ENCODE data around the gene BLNK.
"Not testable (repeated sequence)": the region's sequence is repeated elsewhere in the genome, so short reads cannot be mapped to it uniquely, and the experiment has no call there.

Gene BLNK

GRCh38 chr10:96225119-96225518 lies 46.2 kb downstream of the BLNK start:
- DNase-seq (ENCODE audit: low read depth in 2 of 2), result no peak

DNA sequence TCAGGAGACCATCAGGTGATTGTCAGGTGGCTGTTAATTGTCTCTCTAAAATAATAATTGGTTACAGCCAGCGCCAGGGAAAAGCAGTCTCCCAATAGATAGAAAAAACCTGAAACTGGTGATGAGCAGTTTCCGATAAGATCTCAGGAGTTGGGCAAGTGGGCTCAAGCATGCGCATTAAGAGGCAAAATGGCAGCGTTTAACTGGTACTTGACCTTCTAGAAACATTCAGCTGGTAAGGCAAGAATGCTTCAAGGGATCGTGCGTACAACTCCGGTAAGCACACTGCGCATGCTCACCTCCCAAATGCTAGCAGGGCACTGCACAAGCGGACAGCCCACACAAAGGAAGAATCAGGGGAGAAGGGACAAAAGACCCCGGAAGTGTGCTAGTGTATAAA lies 48.5 kb downstream of the BLNK start:
- no peak for DNase-seq (ENCODE audit: low read depth in 2 of 2)

DNA sequence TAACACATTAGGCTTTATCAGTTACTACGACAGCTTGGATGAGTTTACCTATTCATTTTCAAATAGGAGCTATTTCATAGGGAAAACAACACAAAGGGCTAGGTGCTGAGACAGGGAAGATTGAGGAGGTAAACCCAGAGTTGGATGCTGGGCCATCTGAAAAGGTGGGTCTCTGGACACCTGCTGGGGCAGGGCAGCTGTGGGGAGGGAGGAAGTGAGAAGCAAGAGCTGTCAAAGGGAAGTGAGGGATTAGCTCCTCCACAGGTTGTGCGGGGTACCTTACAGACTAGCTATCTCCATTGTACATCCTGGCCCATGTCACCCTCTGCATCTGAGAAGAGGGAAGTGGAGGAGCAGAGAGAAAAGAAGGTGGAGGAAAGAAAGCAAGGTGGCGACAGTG lies 48.9 kb downstream of the BLNK start:
- no peak for DNase-seq (ENCODE audit: low read depth in 2 of 2)

DNA sequence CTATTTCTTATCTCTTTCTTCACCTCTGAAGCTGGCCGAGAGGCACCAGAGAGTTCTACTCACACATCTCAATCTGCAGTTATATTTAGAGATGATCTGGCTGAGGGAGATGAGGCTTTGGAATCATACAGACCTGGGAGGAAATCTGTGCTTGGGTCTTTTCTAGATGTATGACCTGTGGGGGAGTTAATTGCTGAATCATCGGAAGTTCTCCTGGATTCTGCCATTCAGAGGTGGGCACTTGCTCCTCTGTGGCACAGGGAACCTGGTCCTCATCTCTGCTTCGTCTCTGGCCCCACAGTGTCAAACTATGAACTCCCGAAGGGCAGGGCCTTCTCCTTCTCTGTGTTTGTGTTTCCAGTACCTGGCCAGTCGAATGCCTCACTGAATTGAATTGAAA lies 52.5 kb downstream of the BLNK start:
- DNase-seq (ENCODE audit: low read depth in 2 of 2), result no peak

DNA sequence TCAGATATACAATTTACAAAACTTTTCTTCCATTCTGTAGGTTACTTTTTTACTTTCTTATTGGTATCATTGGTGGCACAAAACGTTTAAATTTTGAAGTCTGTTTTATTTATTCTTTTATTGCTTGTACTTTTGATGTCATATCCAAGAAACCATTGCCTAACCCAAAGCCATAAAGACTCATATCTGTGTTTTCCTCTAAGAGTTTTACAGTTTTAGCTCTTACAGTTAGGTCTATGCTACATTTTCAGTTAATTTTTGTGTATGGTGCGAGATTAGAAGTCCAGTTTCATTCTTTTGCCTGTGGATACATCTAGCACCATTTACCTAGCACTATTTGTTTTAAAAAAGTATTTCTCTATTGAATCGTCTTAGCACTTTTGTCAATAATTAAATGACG lies 53.7 kb downstream of the BLNK start:
- no peak for DNase-seq (ENCODE audit: low read depth in 2 of 2)

- DNase-seq (ENCODE audit: low read depth in 2 of 2), result no peak
Observed at GRCh38 chr10:96216775-96217174, 54.6 kb downstream of the BLNK start.

DNA sequence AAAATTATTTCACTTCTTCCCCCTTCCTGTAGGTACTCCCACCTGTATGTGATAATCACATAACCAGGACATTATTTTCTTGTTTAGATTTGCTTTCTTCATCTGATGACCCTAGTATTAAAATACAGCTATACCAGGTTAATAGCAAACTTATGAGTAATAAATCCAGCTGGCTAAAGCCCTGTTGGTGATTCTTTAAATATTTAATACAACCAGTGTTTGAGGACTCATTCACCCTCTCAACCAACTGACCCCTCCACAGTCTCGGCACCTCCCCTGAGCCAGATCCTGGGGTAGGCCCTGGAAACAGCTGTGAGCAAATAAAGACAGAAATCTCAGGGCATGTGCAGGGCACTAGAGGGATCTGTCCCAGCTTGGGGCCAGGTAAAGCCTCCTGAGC lies 58.5 kb downstream of the BLNK start:
- no peak for DNase-seq (ENCODE audit: low read depth in 2 of 2)

DNA sequence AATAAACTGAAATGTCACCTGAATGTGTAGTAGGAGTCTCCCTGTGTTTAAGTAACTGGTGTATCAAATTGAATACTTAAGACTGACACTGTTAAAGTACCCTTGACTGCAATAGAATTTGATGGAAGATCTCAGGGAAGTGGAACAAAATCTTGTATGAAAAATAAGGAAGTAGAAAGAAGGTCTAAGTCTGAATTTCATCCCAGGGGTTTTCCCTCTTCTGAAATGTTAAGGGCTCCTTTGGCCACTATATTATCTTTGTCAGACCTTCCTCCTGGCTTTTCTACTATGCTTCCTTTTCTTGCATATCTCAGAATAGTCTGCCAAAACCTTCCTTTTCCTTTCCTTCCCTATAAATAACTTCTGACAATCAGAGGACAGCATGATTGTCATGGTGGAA lies 59.6 kb downstream of the BLNK start:
- no peak for DNase-seq (ENCODE audit: low read depth in 2 of 2)

DNA sequence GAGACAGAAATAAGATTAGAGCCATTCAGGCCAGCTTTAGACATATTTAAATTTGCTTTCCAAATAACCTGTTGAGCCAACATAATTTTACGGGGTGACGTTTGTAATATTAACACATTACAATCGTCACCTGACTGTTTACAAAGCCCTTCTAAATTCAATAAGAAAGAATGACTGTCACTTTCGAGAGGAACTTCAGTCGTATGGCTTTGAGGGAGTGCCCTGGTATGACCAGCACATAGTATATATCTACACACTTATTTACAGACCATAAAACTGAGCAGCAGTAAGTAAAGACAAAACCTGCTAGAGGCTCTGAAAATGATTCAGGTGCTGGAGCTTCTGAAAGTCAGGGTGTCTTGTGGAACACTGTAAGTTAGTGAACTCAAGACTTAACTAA lies 62.4 kb downstream of the BLNK start:
- DNase-seq (ENCODE audit: low read depth in 2 of 2), result no peak

DNA sequence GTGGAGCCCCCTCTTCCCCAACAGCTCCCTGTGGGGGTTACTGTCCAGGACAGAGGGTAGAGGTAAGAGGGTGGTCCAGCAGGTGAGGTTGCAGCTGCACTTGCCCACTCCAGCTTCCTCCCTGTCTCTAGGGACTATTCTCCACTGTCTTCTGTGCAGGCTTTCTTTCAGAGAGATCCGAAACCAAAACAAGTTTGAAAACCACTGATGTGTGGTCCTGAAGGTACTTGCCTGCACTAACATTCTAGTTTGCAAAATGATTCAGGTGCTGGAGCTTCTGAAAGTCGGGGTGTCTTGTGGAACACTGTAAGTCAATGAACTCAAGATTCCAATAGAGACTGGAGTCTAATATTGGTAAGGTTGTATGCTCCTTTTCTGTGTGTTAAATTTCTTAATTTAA lies 63.1 kb downstream of the BLNK start:
- no peak for DNase-seq (ENCODE audit: low read depth in 2 of 2)

- no peak for DNase-seq (ENCODE audit: low read depth in 2 of 2)
Observed at GRCh38 chr10:96205580-96205979, 65.8 kb downstream of the BLNK start.

DNA sequence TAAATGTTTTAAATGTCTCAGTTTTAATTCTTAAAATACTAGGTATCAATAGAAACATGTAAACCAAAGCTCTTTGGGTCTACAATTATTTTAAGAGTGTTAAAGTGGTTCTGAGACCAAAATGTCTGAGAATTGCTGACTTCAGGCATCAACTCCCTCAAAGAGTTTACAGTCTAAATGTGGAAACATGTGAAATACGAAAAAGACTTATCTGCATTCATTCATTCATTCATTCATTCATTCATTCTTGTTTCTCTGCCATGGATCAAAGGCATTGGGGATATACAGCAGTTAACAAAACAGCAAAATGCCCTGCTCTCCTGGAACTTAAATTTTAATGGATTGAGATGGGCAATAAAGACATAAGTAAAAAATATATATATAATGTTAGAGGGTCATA lies 69.8 kb downstream of the BLNK start:
- no peak for DNase-seq (ENCODE audit: low read depth in 2 of 2)

- not testable (repeated sequence) for DNase-seq (ENCODE audit: low read depth in 2 of 2)
Observed at GRCh38 chr10:96189505-96189904, 81.9 kb downstream of the BLNK start.

GRCh38 chr10:96188916-96189315 lies 82.5 kb downstream of the BLNK start:
- DNase-seq (ENCODE audit: low read depth in 2 of 2), result no peak

DNA sequence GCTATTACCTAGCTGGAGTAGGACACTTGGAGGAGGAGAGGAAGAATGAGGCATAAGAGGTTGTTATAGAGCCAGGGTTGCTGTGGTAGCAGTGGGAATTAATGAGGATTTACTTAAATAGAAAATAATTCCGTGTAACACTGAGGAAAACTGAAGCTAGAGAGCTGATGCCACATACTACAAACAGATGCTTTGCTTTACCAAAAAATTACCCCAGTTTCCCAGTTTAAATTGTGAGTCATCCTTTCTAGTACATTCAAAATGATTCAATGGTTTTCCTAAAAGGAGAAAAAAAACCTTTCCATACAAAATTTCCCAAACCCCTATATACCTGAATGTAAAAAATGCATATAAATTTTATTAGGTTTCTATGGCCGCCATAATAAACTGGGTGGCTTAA lies 82.9 kb downstream of the BLNK start:
- DNase-seq (ENCODE audit: low read depth in 2 of 2), result no peak

GRCh38 chr10:96176985-96177384 lies 94.4 kb downstream of the BLNK start:
- DNase-seq (ENCODE audit: low read depth in 2 of 2), result no peak

DNA sequence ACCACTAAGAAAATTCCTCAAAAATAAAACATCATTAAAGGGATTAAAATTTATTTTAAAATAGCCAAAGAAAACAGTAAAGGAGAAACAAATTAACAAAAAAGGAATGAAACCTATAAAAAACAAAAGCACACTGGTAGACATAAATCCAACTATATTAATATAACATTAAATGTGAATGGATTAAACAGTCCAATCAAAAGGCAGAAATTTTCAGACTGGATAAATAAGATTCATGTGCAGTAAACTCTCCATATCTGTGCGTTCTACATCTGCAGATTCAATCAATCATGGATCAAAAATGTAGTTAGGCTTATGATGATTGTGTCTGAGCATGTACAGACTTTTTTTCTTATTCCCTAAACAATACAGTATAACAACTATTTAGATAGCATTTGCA lies 98.7 kb downstream of the BLNK start:
- no peak for DNase-seq (ENCODE audit: low read depth in 2 of 2)

- no peak for DNase-seq (ENCODE audit: low read depth in 2 of 2)
Observed at GRCh38 chr10:96170230-96170629, 101.1 kb downstream of the BLNK start.

GRCh38 chr10:96168546-96168945 lies 102.8 kb downstream of the BLNK start:
- DNase-seq (ENCODE audit: low read depth in 2 of 2), result no peak

DNA sequence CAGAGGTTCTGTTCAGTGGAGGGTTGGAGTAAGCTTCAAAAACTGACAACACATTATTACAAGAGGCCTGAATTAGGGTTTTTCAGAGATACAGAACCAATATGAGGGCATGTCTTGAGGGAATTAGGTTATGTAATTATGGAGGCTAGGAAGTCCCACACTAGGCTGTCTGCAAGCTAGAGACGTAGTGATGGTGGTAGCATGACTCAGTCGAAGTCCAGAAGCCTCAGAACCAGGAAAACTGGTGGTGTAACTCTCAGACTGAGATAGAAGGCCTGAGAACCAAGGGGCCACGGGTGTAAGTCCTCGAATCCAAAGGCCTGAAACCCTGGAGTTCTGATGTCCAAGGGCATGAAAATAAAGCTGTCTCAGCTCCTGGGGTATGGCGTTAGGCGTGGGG lies 105.6 kb downstream of the BLNK start:
- no peak for DNase-seq (ENCODE audit: low read depth in 2 of 2)

DNA sequence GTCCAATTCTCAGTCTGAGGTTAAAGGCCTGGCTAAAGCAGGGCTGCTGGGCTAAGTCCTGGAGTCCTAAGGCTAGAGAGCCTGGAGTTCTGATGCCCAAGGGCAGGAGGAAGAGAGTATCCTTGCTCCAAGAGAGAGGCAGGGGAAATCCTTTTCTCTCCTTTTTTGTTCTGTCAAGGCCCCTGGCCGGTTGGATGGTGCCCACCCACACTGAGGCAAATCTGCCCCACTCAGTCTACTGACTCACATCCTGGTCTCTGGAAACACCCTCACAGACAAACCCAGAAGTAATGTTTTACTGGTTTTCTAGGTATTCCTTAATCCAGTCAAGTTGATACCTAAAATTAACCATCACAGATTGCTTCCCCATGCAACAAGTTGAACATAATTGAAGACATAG lies 118.3 kb downstream of the BLNK start:
- DNase-seq (ENCODE audit: low read depth in 2 of 2), result no peak

DNA sequence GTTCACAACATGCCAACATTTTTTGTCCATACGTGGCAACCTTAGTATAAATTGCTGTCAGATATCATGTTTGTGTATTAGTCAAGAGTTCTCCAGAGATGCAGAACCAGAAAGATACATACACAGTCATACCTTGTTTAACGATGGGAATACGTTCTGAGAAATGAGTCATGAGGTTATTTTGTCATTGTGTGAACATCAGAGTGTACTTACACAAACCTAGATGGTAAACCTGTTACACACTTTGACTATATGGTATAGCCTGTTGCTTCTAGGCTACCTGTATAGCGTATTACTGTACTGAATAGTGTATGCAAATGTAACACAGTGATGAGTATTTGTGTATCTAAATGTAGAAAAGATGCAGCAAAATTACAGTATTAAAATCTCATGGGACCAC lies 118.9 kb downstream of the BLNK start:
- DNase-seq (ENCODE audit: low read depth in 2 of 2), result no peak
